Measurements from ENCODE around the gene PMFBP1.

- TF ChIP-seq POLR2A (IDR thresholded peaks at IDR 0.05; ENCODE audit: low read depth, low read length) (no peak), RCOR1 (IDR thresholded peaks at IDR 0.05; ENCODE audit: insufficient replicate concordance, low read length) (no peak), MAZ (IDR thresholded peaks at IDR 0.05; ENCODE audit: borderline replicate concordance, low read depth, low read length) (no peak), RFX5 (IDR thresholded peaks at IDR 0.05; ENCODE audit: low read depth, low read length) (no peak), MXI1 (IDR thresholded peaks at IDR 0.05; ENCODE audit: borderline replicate concordance, low read depth, low read length) (no peak), CEBPB (IDR thresholded peaks at IDR 0.05; ENCODE audit: low read depth, low read length) (no peak), FOS (IDR thresholded peaks at IDR 0.05; ENCODE audit: low read depth, low read length) (no peak), MAFK (IDR thresholded peaks at IDR 0.05; ENCODE audit: low read depth, low read length) (no peak), RAD21 (IDR thresholded peaks at IDR 0.05; ENCODE audit: low read length) (no peak)
- TF ChIP-seq, protein P1, sequence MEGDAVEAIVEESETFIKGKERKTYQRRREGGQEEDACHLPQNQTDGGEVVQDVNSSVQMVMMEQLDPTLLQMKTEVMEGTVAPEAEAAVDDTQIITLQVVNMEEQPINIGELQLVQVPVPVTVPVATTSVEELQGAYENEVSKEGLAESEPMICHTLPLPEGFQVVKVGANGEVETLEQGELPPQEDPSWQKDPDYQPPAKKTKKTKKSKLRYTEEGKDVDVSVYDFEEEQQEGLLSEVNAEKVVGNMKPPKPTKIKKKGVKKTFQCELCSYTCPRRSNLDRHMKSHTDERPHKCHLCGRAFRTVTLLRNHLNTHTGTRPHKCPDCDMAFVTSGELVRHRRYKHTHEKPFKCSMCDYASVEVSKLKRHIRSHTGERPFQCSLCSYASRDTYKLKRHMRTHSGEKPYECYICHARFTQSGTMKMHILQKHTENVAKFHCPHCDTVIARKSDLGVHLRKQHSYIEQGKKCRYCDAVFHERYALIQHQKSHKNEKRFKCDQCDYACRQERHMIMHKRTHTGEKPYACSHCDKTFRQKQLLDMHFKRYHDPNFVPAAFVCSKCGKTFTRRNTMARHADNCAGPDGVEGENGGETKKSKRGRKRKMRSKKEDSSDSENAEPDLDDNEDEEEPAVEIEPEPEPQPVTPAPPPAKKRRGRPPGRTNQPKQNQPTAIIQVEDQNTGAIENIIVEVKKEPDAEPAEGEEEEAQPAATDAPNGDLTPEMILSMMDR (conservative IDR thresholded peaks at IDR 0.05; ENCODE audit: low read depth, low read length): no peak
- TF ChIP-seq, protein P2, sequence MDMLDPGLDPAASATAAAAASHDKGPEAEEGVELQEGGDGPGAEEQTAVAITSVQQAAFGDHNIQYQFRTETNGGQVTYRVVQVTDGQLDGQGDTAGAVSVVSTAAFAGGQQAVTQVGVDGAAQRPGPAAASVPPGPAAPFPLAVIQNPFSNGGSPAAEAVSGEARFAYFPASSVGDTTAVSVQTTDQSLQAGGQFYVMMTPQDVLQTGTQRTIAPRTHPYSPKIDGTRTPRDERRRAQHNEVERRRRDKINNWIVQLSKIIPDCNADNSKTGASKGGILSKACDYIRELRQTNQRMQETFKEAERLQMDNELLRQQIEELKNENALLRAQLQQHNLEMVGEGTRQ (IDR thresholded peaks at IDR 0.05; ENCODE audit: low read depth, low read length): no peak
These were observed 27.9 kb upstream of the PMFBP1 start for GRCh38 chr16:72199761-72200337.

Data from IMR-90 (cell line).